Fibroblast of the aortic adventitia (primary cell): ENCODE measurements around the gene C5orf46. TPM values are rescaled to one million over a fixed set of nuclear protein-coding genes. Genes with fewer than 3 reads are reported as not detected.

Experiments
- DNase-seq: peaks from one replicate; pipeline ENCODE4 v3.0.0-alpha.2; 2010; ENCODE audit warnings: low read depth
- H3K4me3 ChIP-seq: 2 replicates; pipeline ENCODE4 v1.5.1; 2011; ENCODE audit warnings: low read depth, mild to moderate bottlenecking, control low read depth, low read length, moderate library complexity
- total RNA-seq: library from RNA; depleted of rRNA; stranded (reverse); fragments of >200 nt; gene quantifications from 2 replicates; pipeline ENCODE4 v1.2.3, GENCODE V29; 2012; ENCODE audit warnings: low replicate concordance
- TF ChIP-seq, protein P1 (sequence below): IDR thresholded peaks from 2 replicates; pipeline ENCODE4 v1.5.1; 2011; ENCODE audit warnings: mild to moderate bottlenecking, low read length, control low read depth, inconsistent platforms; ENCODE audit not compliant: insufficient read depth

Gene C5orf46
- total RNA-seq, 1 donor = not detected

DNA sequence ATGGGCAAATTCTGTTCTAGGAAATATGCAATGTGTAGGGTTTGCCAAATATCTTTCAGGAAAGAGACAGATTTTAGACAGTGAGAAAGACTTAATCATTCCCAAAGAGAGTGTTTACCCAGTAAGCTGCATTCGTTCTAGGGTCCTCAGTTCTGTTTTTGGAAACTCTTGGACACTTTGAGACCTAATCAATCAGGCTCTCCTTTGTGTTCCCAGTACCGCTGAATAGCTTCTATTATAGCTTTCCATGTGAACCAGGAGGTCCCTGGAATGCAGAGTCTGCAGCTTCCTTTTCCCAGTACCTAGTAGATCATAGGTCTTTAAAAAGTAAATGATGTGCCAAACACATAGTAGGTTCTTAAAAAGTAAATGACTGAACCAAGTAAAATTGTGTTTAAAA is 63.5 kb downstream of the C5orf46 start:
- no peak overlapping the region for H3K4me3 ChIP-seq
- TF ChIP-seq, protein P1, sequence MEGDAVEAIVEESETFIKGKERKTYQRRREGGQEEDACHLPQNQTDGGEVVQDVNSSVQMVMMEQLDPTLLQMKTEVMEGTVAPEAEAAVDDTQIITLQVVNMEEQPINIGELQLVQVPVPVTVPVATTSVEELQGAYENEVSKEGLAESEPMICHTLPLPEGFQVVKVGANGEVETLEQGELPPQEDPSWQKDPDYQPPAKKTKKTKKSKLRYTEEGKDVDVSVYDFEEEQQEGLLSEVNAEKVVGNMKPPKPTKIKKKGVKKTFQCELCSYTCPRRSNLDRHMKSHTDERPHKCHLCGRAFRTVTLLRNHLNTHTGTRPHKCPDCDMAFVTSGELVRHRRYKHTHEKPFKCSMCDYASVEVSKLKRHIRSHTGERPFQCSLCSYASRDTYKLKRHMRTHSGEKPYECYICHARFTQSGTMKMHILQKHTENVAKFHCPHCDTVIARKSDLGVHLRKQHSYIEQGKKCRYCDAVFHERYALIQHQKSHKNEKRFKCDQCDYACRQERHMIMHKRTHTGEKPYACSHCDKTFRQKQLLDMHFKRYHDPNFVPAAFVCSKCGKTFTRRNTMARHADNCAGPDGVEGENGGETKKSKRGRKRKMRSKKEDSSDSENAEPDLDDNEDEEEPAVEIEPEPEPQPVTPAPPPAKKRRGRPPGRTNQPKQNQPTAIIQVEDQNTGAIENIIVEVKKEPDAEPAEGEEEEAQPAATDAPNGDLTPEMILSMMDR = no peak
- DNase-seq = no peak

Other genes starting within 250 kb of the C5orf46 start
- 1.4 and 2.4 TPM in 2 replicates for gene JAKMIP2, start 123.8 kb downstream of the C5orf46 start, total RNA-seq
- not detected in 2 replicates for gene SPINK1, start 74.9 kb downstream of the C5orf46 start, total RNA-seq
- not detected in 2 replicates for gene SCGB3A2, start 27.8 kb downstream of the C5orf46 start, total RNA-seq
- not detected in 2 replicates for gene SPINK5, start 157.4 kb upstream of the C5orf46 start, total RNA-seq